ENCODE data around the gene THSD7A. TPM values are rescaled to one million over a fixed set of nuclear protein-coding genes. Genes with fewer than 3 reads are reported as not detected.

THSD7A gene
- total RNA-seq, 1 experiment from 2014 or later: 0.64 TPM

DNA sequence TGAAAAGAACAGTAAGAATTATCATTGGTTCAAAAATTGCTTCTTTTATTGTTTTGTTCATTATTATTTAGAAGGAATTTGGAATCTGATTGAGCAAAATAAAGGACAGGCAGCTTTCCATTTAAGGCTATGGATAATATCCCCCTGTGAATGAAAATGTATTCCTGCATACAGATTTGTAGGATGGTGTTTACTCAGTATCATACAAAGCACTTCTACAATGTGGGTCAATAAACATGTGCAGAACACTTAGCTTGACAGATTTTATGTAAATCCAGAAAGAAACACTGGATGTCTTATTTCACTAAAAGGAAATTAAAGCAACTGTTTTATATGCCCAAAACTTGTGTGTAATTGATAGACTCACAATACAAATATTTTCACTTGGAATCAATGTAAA is 189.7 kb downstream of the THSD7A start:
- no TSS peak for BruUV-seq (replicated peaks)
- POLR2A ChIA-PET (ENCODE audit: low non-redundant PET): no interaction called here
- TF ChIP-seq, protein P1, sequence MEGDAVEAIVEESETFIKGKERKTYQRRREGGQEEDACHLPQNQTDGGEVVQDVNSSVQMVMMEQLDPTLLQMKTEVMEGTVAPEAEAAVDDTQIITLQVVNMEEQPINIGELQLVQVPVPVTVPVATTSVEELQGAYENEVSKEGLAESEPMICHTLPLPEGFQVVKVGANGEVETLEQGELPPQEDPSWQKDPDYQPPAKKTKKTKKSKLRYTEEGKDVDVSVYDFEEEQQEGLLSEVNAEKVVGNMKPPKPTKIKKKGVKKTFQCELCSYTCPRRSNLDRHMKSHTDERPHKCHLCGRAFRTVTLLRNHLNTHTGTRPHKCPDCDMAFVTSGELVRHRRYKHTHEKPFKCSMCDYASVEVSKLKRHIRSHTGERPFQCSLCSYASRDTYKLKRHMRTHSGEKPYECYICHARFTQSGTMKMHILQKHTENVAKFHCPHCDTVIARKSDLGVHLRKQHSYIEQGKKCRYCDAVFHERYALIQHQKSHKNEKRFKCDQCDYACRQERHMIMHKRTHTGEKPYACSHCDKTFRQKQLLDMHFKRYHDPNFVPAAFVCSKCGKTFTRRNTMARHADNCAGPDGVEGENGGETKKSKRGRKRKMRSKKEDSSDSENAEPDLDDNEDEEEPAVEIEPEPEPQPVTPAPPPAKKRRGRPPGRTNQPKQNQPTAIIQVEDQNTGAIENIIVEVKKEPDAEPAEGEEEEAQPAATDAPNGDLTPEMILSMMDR (conservative IDR thresholded peaks at IDR 0.05; ENCODE audit: low read depth, low read length): no peak
- no peak for TF ChIP-seq EZH2 (IDR thresholded peaks at IDR 0.05; ENCODE audit: borderline replicate concordance, low read depth, low read length, poor library complexity, severe bottlenecking)

DNA sequence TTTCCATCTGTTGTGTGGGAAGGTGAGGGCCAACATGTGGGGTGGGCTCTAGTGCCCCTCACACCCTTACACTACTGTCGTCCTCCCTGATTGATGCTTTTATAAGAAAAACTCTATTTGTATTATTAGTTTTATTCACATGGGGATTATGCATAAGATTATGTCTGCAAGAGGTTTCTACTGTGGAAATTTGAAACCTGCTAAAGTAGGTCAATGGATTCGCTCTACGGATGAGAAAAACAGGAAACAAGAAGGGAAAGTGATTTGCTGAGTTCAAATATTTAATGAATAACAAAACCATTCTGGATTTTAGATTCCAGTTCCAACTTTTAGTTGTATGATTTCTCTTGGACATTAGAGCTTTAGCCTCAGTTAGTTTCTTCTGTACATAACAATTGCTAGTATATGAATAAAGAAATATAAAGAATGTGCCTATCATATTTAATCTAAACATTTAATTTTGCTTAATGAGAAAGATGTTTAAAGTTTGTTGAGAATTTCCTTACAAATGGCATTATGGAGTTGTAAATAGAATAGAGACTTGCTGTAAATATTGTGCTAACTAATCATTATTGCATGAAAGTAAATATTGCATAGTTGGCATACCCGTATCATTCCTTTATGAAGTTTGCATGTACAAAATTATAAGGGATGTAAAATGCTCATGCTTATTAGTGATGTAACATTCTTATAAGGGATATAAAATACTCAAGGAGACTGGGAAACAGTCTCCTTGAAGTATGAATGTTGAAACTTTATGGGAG is 193.8 kb downstream of the THSD7A start:
- Histone ChIP-seq H3K27ac (ENCODE audit: low read depth, low read length, poor library complexity, severe bottlenecking) (no peak overlapping the region), H3K9me3 (ENCODE audit: low read depth, low read length, poor library complexity, severe bottlenecking) (no peaks in the 10 kb centered on the region), H3K27me3 (replicated peaks; ENCODE audit: insufficient read depth, low read depth, low read length, poor library complexity) (no peaks in the 10 kb centered on the region), H3K4me1 (ENCODE audit: insufficient read depth, low read length, poor library complexity, severe bottlenecking) (peaks cover 14% of the 10 kb centered on the region), H3K4me3 (ENCODE audit: low read depth, low read length, poor library complexity, severe bottlenecking) (no peak overlapping the region), H3K36me3 (ENCODE audit: insufficient read depth, low read length, poor library complexity, severe bottlenecking) (no peaks in the 10 kb centered on the region)
- intact Hi-C loops (cut with micrococcal nuclease; ENCODE audit: unreplicated experiment): no loop called here
- POLR2A ChIA-PET (ENCODE audit: low non-redundant PET): no interaction called here
- TF ChIP-seq, protein P1 (conservative IDR thresholded peaks at IDR 0.05; ENCODE audit: low read depth, low read length): no peak
- TF ChIP-seq EZH2 (IDR thresholded peaks at IDR 0.05; ENCODE audit: borderline replicate concordance, low read depth, low read length, poor library complexity, severe bottlenecking): no peak
- DNase-seq (ENCODE audit: low spot score): peak; percentile 8
- CTCF ChIA-PET: no interaction called here
- no TSS peak for BruUV-seq (replicated peaks)

More for the DNA sequence above, 189.7 kb downstream of the THSD7A start:
- CTCF ChIA-PET: no interaction called here
- intact Hi-C loops (cut with micrococcal nuclease; ENCODE audit: unreplicated experiment): no loop called here
- no peak overlapping the region for H3K4me3 ChIP-seq (ENCODE audit: low read depth, low read length, poor library complexity, severe bottlenecking)
- no peak for DNase-seq (ENCODE audit: low spot score)
- H3K4me1 ChIP-seq (ENCODE audit: insufficient read depth, low read length, poor library complexity, severe bottlenecking): peaks cover 10% of the 10 kb centered on the region
- no peaks in the 10 kb centered on the region for H3K36me3 ChIP-seq (ENCODE audit: insufficient read depth, low read length, poor library complexity, severe bottlenecking)
- H3K27me3 ChIP-seq (replicated peaks; ENCODE audit: insufficient read depth, low read depth, low read length, poor library complexity): no peaks in the 10 kb centered on the region
- H3K27ac ChIP-seq (ENCODE audit: low read depth, low read length, poor library complexity, severe bottlenecking): no peak overlapping the region
- H3K9me3 ChIP-seq (ENCODE audit: low read depth, low read length, poor library complexity, severe bottlenecking): no peaks in the 10 kb centered on the region

DNA sequence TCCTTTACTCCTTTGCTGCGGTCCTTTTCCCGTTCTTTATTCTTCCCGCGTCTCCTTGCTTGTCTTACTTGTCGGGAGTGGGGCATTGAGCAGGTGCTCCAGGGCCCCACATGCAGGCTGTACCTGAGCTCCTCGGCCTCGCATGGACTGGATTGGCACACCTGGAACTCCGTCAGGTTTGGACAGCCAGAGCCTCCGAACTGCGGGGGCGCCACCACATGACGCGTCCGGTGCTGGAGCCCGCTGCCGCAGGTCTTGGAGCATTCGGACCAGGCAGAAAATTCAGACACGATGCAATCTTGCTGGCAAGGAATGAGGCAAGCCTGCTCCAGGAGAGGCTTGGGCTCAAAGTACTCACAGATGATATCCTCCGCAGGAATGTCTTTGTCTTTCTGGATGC is 195.7 kb downstream of the THSD7A start:
- ChIA-PET POLR2A (ENCODE audit: low non-redundant PET) (no interaction called here), CTCF (no interaction called here)
- H3K9me3 ChIP-seq (ENCODE audit: low read depth, low read length, poor library complexity, severe bottlenecking): no peaks in the 10 kb centered on the region
- TF ChIP-seq EZH2 (IDR thresholded peaks at IDR 0.05; ENCODE audit: borderline replicate concordance, low read depth, low read length, poor library complexity, severe bottlenecking): no peak
- TF ChIP-seq, protein P1 (conservative IDR thresholded peaks at IDR 0.05; ENCODE audit: low read depth, low read length): no peak
- H3K4me1 ChIP-seq (ENCODE audit: insufficient read depth, low read length, poor library complexity, severe bottlenecking): peaks cover 14% of the 10 kb centered on the region
- no peaks in the 10 kb centered on the region for H3K27me3 ChIP-seq (replicated peaks; ENCODE audit: insufficient read depth, low read depth, low read length, poor library complexity)
- intact Hi-C loops (cut with micrococcal nuclease; ENCODE audit: unreplicated experiment): no loop called here
- no peak overlapping the region for H3K27ac ChIP-seq (ENCODE audit: low read depth, low read length, poor library complexity, severe bottlenecking)
- DNase-seq (ENCODE audit: low spot score): no peak
- no peak overlapping the region for H3K4me3 ChIP-seq (ENCODE audit: low read depth, low read length, poor library complexity, severe bottlenecking)
- H3K36me3 ChIP-seq (ENCODE audit: insufficient read depth, low read length, poor library complexity, severe bottlenecking): no peaks in the 10 kb centered on the region
- no TSS peak for BruUV-seq (replicated peaks)
